Hepatocyte (in vitro differentiated cells): ENCODE data around the gene AGBL4. TPM values are rescaled to one million over a fixed set of nuclear protein-coding genes. Genes with fewer than 3 reads are reported as not detected.

Source experiments
- DNase-seq: peaks from one replicate; pipeline ENCODE4 v3.0.0-alpha.2; 2016; ENCODE audit warnings: low spot score
- H2AFZ ChIP-seq: fragments of 200-600 bp; sonication (generic); 2 replicates; pipeline ENCODE4 v1.6.0; 2016; ENCODE audit warnings: antibody characterized with exemption, mild to moderate bottlenecking
- H3K27ac ChIP-seq: fragments of 200-600 bp; sonication (generic); 2 replicates; pipeline ENCODE4 v1.5.1; 2016; ENCODE audit warnings: mild to moderate bottlenecking
- H3K27me3 ChIP-seq: fragments of 200-600 bp; sonication (generic); 2 replicates; pipeline ENCODE4 v1.6.1; 2016
- H3K36me3 ChIP-seq: fragments of 200-600 bp; sonication (generic); replicated peaks from 2 replicates; pipeline ENCODE4 v1.5.1; 2016; ENCODE audit warnings: low read depth; ENCODE audit not compliant: insufficient read depth
- H3K4me1 ChIP-seq: fragments of 200-600 bp; sonication (generic); 2 replicates; pipeline ENCODE4 v1.5.1; 2016; ENCODE audit warnings: mild to moderate bottlenecking, moderate library complexity; ENCODE audit not compliant: insufficient read depth
- H3K4me2 ChIP-seq: fragments of 200-600 bp; sonication (generic); 2 replicates; pipeline ENCODE4 v1.6.0; 2016
- H3K4me3 ChIP-seq: fragments of 200-600 bp; sonication (generic); 2 replicates; pipeline ENCODE4 v1.5.1; 2016; ENCODE audit warnings: mild to moderate bottlenecking
- H3K79me2 ChIP-seq: fragments of 200-600 bp; sonication (generic); 2 replicates; pipeline ENCODE4 v1.6.0; 2017; ENCODE audit warnings: mild to moderate bottlenecking
- H3K9me2 ChIP-seq: fragments of 200-600 bp; sonication (generic); replicated peaks from 2 replicates; pipeline ENCODE4 v1.6.0; 2017; ENCODE audit warnings: mild to moderate bottlenecking; ENCODE audit not compliant: insufficient read depth
- H3K9me3 ChIP-seq: fragments of 200-600 bp; sonication (generic); 2 replicates; pipeline ENCODE4 v1.5.1; 2016; ENCODE audit warnings: low read depth, mild to moderate bottlenecking
- H4K20me1 ChIP-seq: fragments of 200-600 bp; sonication (generic); 2 replicates; pipeline ENCODE4 v1.6.0; 2016; ENCODE audit warnings: mild to moderate bottlenecking; ENCODE audit not compliant: insufficient read depth, poor library complexity, severe bottlenecking
- EZH2 ChIP-seq: fragments of 200-600 bp; sonication (generic); IDR thresholded peaks from 2 replicates; pipeline ENCODE4 v1.6.1; 2016; ENCODE audit warnings: antibody characterized with exemption, mild to moderate bottlenecking, borderline replicate concordance
- EZH2phosphoT487 ChIP-seq: fragments of 200-600 bp; sonication (generic); IDR thresholded peaks from one replicate; pipeline ENCODE4 v1.6.1; 2018; ENCODE audit warnings: antibody characterized with exemption, mild to moderate bottlenecking, low read depth, moderate library complexity; ENCODE audit not compliant: unreplicated experiment, severe bottlenecking
- WGBS: methylation state at CpG from one replicate; pipeline ENCODE4 v1.1.6; 2016; ENCODE audit warnings: low lambda C conversion rate; ENCODE audit errors: missing lambda C conversion rate; 5-methylcytosine and 5-hydroxymethylcytosine counted together
- polyA plus RNA-seq: library from polyadenylated mRNA; unstranded; fragments of >200 nt; fragmentation: Nextera tagmentation; extraction: Ambion mirVana; gene quantifications from 2 replicates; pipeline ENCODE4 v1.2.1, GENCODE V29; 2016
- total RNA-seq: library from RNA; depleted of rRNA; stranded (reverse); fragments of >200 nt; gene quantifications from 2 replicates; pipeline ENCODE4 v1.2.3, GENCODE V29; 2014
- TF ChIP-seq, protein P1 (sequence below): fragments of 200-600 bp; sonication (generic); IDR thresholded peaks from 2 replicates; pipeline ENCODE4 v1.5.1; 2016; ENCODE audit warnings: antibody characterized with exemption, mild to moderate bottlenecking; ENCODE audit not compliant: poor library complexity

The AGBL4 gene
- total and polyA plus RNA-seq, 2 experiments from 2014 or later: 0.50 to 0.73 TPM

GRCh38 chr1:48677306-48678287 is 1346.2 kb downstream of the AGBL4 start:
- Histone ChIP-seq H3K9me2 (no peaks in the 10 kb centered on the region), H3K4me3 (no peak overlapping the region), H2AFZ (no peak overlapping the region), H3K79me2 (no peaks in the 10 kb centered on the region), H3K4me1 (peaks cover 3% of the 10 kb centered on the region), H3K4me2 (no peak overlapping the region), H3K9me3 (no peaks in the 10 kb centered on the region), H3K36me3 (no peaks in the 10 kb centered on the region), H3K27me3 (no peaks in the 10 kb centered on the region), H4K20me1 (no peaks in the 10 kb centered on the region), H3K27ac (no peak overlapping the region)
- DNase-seq: peak; percentile 86
- 52% methylated on average over 18 of the region's 22 CpGs for WGBS
- TF ChIP-seq, protein P1, sequence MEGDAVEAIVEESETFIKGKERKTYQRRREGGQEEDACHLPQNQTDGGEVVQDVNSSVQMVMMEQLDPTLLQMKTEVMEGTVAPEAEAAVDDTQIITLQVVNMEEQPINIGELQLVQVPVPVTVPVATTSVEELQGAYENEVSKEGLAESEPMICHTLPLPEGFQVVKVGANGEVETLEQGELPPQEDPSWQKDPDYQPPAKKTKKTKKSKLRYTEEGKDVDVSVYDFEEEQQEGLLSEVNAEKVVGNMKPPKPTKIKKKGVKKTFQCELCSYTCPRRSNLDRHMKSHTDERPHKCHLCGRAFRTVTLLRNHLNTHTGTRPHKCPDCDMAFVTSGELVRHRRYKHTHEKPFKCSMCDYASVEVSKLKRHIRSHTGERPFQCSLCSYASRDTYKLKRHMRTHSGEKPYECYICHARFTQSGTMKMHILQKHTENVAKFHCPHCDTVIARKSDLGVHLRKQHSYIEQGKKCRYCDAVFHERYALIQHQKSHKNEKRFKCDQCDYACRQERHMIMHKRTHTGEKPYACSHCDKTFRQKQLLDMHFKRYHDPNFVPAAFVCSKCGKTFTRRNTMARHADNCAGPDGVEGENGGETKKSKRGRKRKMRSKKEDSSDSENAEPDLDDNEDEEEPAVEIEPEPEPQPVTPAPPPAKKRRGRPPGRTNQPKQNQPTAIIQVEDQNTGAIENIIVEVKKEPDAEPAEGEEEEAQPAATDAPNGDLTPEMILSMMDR: peak; percentile 78
- no peak for TF ChIP-seq EZH2
- no peak for TF ChIP-seq EZH2phosphoT487

- TF ChIP-seq, protein P1: no peak
- TF ChIP-seq EZH2 (no peak), EZH2phosphoT487 (no peak)
- DNase-seq: no peak
- Histone ChIP-seq H3K9me2 (no peaks in the 10 kb centered on the region), H2AFZ (no peak overlapping the region), H3K4me3 (no peak overlapping the region), H3K4me2 (no peak overlapping the region), H3K27me3 (no peaks in the 10 kb centered on the region), H3K4me1 (peaks cover 3% of the 10 kb centered on the region), H4K20me1 (no peaks in the 10 kb centered on the region), H3K27ac (no peak overlapping the region), H3K9me3 (no peaks in the 10 kb centered on the region), H3K79me2 (no peaks in the 10 kb centered on the region), H3K36me3 (no peaks in the 10 kb centered on the region)
- WGBS: 63% methylated on average over 2 of the region's 2 CpGs
These were observed 1346.9 kb downstream of the AGBL4 start for GRCh38 chr1:48676822-48677221.

GRCh38 chr1:48676376-48676775 is 1347.4 kb downstream of the AGBL4 start:
- H4K20me1 ChIP-seq: no peaks in the 10 kb centered on the region
- 82% methylated on average over 7 of the region's 7 CpGs for WGBS

More at GRCh38 chr1:48676376-48676775, 1347.4 kb downstream of the AGBL4 start:
- H3K27ac ChIP-seq: no peak overlapping the region
- H3K4me2 ChIP-seq: no peak overlapping the region
- no peak overlapping the region for H2AFZ ChIP-seq
- H3K4me3 ChIP-seq: no peak overlapping the region
- H3K9me3 ChIP-seq: no peaks in the 10 kb centered on the region
- H3K79me2 ChIP-seq: no peaks in the 10 kb centered on the region
- H3K9me2 ChIP-seq: no peaks in the 10 kb centered on the region
- H3K27me3 ChIP-seq: no peaks in the 10 kb centered on the region
- no peaks in the 10 kb centered on the region for H3K36me3 ChIP-seq
- no peak for DNase-seq
- TF ChIP-seq EZH2phosphoT487 (no peak), EZH2 (no peak)
- TF ChIP-seq, protein P1: no peak
- H3K4me1 ChIP-seq: peaks cover 3% of the 10 kb centered on the region
